ENCODE measurements around the gene TSC2.

The TSC2 gene

DNA sequence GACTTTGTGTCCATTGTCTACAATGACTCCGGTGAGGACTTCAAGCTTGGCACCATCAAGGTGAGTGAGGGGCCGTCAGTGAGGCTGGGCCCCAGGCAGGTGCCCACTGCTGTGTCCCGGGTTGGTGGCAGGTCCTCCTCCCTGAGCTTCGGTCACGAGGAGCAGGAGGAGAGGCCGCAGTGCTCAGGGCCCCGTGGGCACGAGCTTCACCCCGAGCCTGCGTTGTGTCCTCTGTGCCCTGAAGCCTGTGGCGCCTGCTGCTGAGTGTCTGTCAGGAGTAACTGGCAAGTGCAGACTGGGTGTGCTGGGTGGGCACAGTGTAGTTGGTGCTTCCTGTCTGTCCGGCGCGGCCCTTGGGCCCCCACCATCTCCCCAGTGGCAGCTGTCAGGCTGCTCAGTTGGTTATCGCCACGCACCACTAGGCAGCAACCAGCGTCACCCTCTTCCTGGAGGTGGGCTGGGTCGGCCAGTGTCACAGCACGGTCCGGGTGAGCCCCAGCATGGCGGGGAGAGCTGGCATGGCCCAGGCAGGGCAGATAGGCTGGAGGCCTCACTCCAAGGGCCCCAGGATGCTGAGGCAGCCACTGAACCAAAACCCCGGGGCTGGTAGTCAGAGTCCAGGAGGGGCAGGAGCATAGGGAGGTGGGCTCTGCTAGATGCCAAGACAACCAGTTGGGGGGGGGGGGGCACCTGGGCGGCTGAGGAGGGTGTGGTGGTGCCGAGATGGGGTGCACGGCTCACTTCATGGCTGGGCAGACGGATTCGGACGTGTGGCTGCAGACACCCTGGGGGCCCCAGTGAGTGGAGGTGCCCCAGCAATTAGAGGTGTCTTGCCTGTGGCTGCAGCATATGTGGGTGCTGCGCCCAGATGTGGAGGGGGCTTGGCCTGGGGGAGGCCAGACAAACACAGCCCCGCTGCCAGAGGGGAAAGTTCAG, 39.3 kb downstream of the TSC2 start:
- Histone ChIP-seq H3K4me1 (ENCODE audit: insufficient read depth, low read length, severe bottlenecking) (peaks cover 18% of the 10 kb centered on the region), H3K9me3 (ENCODE audit: low read length) (no peaks in the 10 kb centered on the region), H3K36me3 (ENCODE audit: insufficient read depth, low read length) (peaks cover 47% of the 10 kb centered on the region), H3K4me3 (ENCODE audit: low read depth, low read length, poor library complexity, severe bottlenecking) (no peak overlapping the region), H3K9ac (ENCODE audit: low read length) (no peak overlapping the region), H3K27ac (ENCODE audit: low read depth, low read length, poor library complexity, severe bottlenecking) (no peak overlapping the region), H3F3A (ENCODE audit: insufficient read depth, low read length) (no peaks in the 10 kb centered on the region), H2AFZ (ENCODE audit: low read length) (no peak overlapping the region), H3K79me2 (ENCODE audit: insufficient read depth, low read length) (no peaks in the 10 kb centered on the region), H3K9me2 (ENCODE audit: low read depth, low read length) (no peaks in the 10 kb centered on the region), H4K20me1 (ENCODE audit: insufficient read depth, low read length) (no peaks in the 10 kb centered on the region), H3K4me2 (ENCODE audit: low read length) (no peak overlapping the region), H3K27me3 (ENCODE audit: insufficient read depth, low read length) (no peaks in the 10 kb centered on the region)
- TF ChIP-seq EZH2 (IDR thresholded peaks at IDR 0.05; ENCODE audit: borderline replicate concordance, low read length) = no peak

- H3F3A ChIP-seq (ENCODE audit: insufficient read depth, low read length) = no peaks in the 10 kb centered on the region
- H3K9ac ChIP-seq (ENCODE audit: low read length) = no peak overlapping the region
- no peak overlapping the region for H3K4me2 ChIP-seq (ENCODE audit: low read length)
- peaks cover 18% of the 10 kb centered on the region for H3K4me1 ChIP-seq (ENCODE audit: insufficient read depth, low read length, severe bottlenecking)
- peaks cover 43% of the 10 kb centered on the region for H3K36me3 ChIP-seq (ENCODE audit: insufficient read depth, low read length)
- H2AFZ ChIP-seq (ENCODE audit: low read length) = no peak overlapping the region
- no peak overlapping the region for H3K27ac ChIP-seq (ENCODE audit: low read depth, low read length, poor library complexity, severe bottlenecking)
- TF ChIP-seq CTCF (IDR thresholded peaks at IDR 0.05; ENCODE audit: low read length) (no peak), EZH2 (IDR thresholded peaks at IDR 0.05; ENCODE audit: borderline replicate concordance, low read length) (no peak)
- H3K4me3 ChIP-seq (ENCODE audit: low read depth, low read length, poor library complexity, severe bottlenecking) = no peak overlapping the region
- H3K9me3 ChIP-seq (ENCODE audit: low read length) = no peaks in the 10 kb centered on the region
- H4K20me1 ChIP-seq (ENCODE audit: insufficient read depth, low read length) = no peaks in the 10 kb centered on the region
- H3K79me2 ChIP-seq (ENCODE audit: insufficient read depth, low read length) = no peaks in the 10 kb centered on the region
- no peaks in the 10 kb centered on the region for H3K27me3 ChIP-seq (ENCODE audit: insufficient read depth, low read length)
- H3K9me2 ChIP-seq (ENCODE audit: low read depth, low read length) = no peaks in the 10 kb centered on the region
Measured at GRCh38 chr16:2087748-2088631, 40.2 kb downstream of the TSC2 start.

GRCh38 chr16:2088759-2089358, 41.1 kb downstream of the TSC2 start:
- Histone ChIP-seq H3K4me3 (ENCODE audit: low read depth, low read length, poor library complexity, severe bottlenecking) (no peak overlapping the region), H3K27me3 (ENCODE audit: insufficient read depth, low read length) (no peaks in the 10 kb centered on the region), H3K4me1 (ENCODE audit: insufficient read depth, low read length, severe bottlenecking) (peaks cover 18% of the 10 kb centered on the region), H3K9me2 (ENCODE audit: low read depth, low read length) (no peaks in the 10 kb centered on the region), H3K27ac (ENCODE audit: low read depth, low read length, poor library complexity, severe bottlenecking) (no peak overlapping the region), H2AFZ (ENCODE audit: low read length) (no peak overlapping the region), H3K36me3 (ENCODE audit: insufficient read depth, low read length) (peaks cover 43% of the 10 kb centered on the region), H3K4me2 (ENCODE audit: low read length) (no peak overlapping the region), H3K9ac (ENCODE audit: low read length) (no peak overlapping the region), H3K79me2 (ENCODE audit: insufficient read depth, low read length) (no peaks in the 10 kb centered on the region), H3K9me3 (ENCODE audit: low read length) (no peaks in the 10 kb centered on the region), H3F3A (ENCODE audit: insufficient read depth, low read length) (no peaks in the 10 kb centered on the region), H4K20me1 (ENCODE audit: insufficient read depth, low read length) (no peaks in the 10 kb centered on the region)
- TF ChIP-seq CTCF (IDR thresholded peaks at IDR 0.05; ENCODE audit: low read length) (no peak), EZH2 (IDR thresholded peaks at IDR 0.05; ENCODE audit: borderline replicate concordance, low read length) (no peak)
